K562 (cell line): ENCODE results near the gene FAM53B. TPM values are rescaled to one million over a fixed set of nuclear protein-coding genes. Genes with fewer than 3 reads are reported as not detected.

Source experiments
- ATAC-seq: fragments of 200-7000 bp; cut with Tn5 transposase; 3 replicates; pipeline ENCODE4 v1.9.1; 2020; ENCODE audit warnings: moderate library complexity
- BruUV-seq: library from RNA; stranded (reverse); fragments of 400-500 nt; replicated peaks from 2 replicates; lab custom pipeline; 2021; lab: Mats Ljungman, UMichigan
- CTCF ChIA-PET: fragments of 300-600 bp; formaldehyde crosslinking; extraction: SDS; loops from one replicate; lab custom pipeline; 2021; ENCODE audit warnings: low intra/inter-chr PET ratio; lab: Yijun Ruan, JAX
- POLR2A ChIA-PET: fragments of 300-600, 350-650 bp; sonication (Branson Sonifier 250); formaldehyde crosslinking; extraction: SDS; loops from one replicate; lab custom pipeline; 2021; ENCODE audit warnings: antibody characterized with exemption, inconsistent platforms; lab: Yijun Ruan, JAX
- DNase-seq, 4 experiments: peaks; one replicate each; pipeline versions ENCODE4 v3.0.0 to v3.0.0-alpha.2; 2011 to 2018; ENCODE audit warnings: low spot score in 3 of 4, mixed read lengths in 3 of 4; ENCODE audit errors: extremely low read depth in 1 of 4
- FAIRE-seq: peaks from 2 replicates; lab custom pipeline; 2011; peaks lifted over from hg19 to GRCh38; lab: Jason Lieb, UNC
- H2AFZ ChIP-seq: 2 replicates; pipeline ENCODE4 v1.6.0; 2011; ENCODE audit warnings: low read depth, low read length, control low read depth, inconsistent platforms
- H3K27ac ChIP-seq: fragments of 200-600 bp; 3 replicates; pipeline ENCODE4 v1.8.0; 2011; ENCODE audit warnings: low read depth, mild to moderate bottlenecking, control low read depth, inconsistent platforms, low read length, moderate library complexity, mixed read lengths; ENCODE audit errors: extremely low read depth
- H3K27me3 ChIP-seq, 2 experiments: fragments of 300-600 bp in 1 of 2; 2 replicates in 1 of 2; 3 replicates in 1 of 2; pipeline versions ENCODE4 v1.6.0 to v1.8.0; 2011; ENCODE audit warnings: inconsistent platforms in 2 of 2, low read length in 2 of 2, mild to moderate bottlenecking in 1 of 2, mixed read lengths in 1 of 2, moderate library complexity in 1 of 2; ENCODE audit not compliant: control insufficient read depth in 2 of 2, insufficient read depth in 2 of 2
- H3K36me3 ChIP-seq: fragments of 300-600 bp; 3 replicates; pipeline ENCODE4 v1.8.0; 2011; ENCODE audit warnings: mild to moderate bottlenecking, low read length, inconsistent platforms; ENCODE audit not compliant: control insufficient read depth, insufficient read depth
- H3K4me1 ChIP-seq, 2 experiments: fragments of 200-600 bp in 1 of 2; replicated peaks in 1 of 2; 2 replicates in 1 of 2; 3 replicates in 1 of 2; pipeline versions ENCODE4 v1.5.1 to v1.8.0; 2011; ENCODE audit warnings: inconsistent platforms in 2 of 2, low read length in 2 of 2, mild to moderate bottlenecking in 1 of 2, mixed read lengths in 1 of 2, moderate library complexity in 1 of 2; ENCODE audit not compliant: control insufficient read depth in 2 of 2, insufficient read depth in 2 of 2
- H3K4me2 ChIP-seq: 2 replicates; pipeline ENCODE4 v1.6.1; 2011; ENCODE audit warnings: low read length, control low read depth, inconsistent platforms, mixed read lengths; ENCODE audit not compliant: insufficient read depth
- H3K4me3 ChIP-seq: fragments of 200-600 bp; sonication (generic), shearing (Covaris generic); 2 replicates; pipeline ENCODE4 v1.5.1; 2016; ENCODE audit warnings: control low read depth, inconsistent platforms
- H3K79me2 ChIP-seq: fragments of 200-600 bp; 3 replicates; pipeline ENCODE4 v1.8.0; 2011; ENCODE audit warnings: low read length, inconsistent platforms; ENCODE audit not compliant: control insufficient read depth, insufficient read depth
- H3K9ac ChIP-seq, 2 experiments: 2 replicates each; pipeline versions ENCODE4 v1.6.0 to v1.6.1; 2011; ENCODE audit warnings: low read depth in 2 of 2, low read length in 2 of 2, control low read depth in 1 of 2, inconsistent platforms in 1 of 2, mild to moderate bottlenecking in 1 of 2, mixed read lengths in 1 of 2; ENCODE audit not compliant: insufficient read depth in 1 of 2
- H3K9me1 ChIP-seq: one replicate; pipeline ENCODE4 v1.6.0; 2011; ENCODE audit warnings: inconsistent platforms, mild to moderate bottlenecking, low read length, moderate library complexity; ENCODE audit not compliant: control insufficient read depth, insufficient read depth
- H3K9me3 ChIP-seq: replicated peaks from 2 replicates; pipeline ENCODE4 v1.5.1; 2011; ENCODE audit warnings: low read depth, low read length, inconsistent platforms; ENCODE audit not compliant: control insufficient read depth, insufficient read depth
- H4K20me1 ChIP-seq: replicated peaks from 2 replicates; pipeline ENCODE4 v1.6.1; 2011; ENCODE audit warnings: low read length, inconsistent platforms, mixed read lengths; ENCODE audit not compliant: control insufficient read depth, insufficient read depth
- AFF4 ChIP-seq: sonication (generic); formaldehyde crosslinking; IDR thresholded peaks from 2 replicates; pipeline ENCODE4 v1.8.0; 2023; ENCODE audit warnings: mild to moderate bottlenecking, missing genetic modification reagents
- BCL6 ChIP-seq: fragments of 250-450 bp; sonication (Bioruptor Pico); IDR thresholded peaks from 2 replicates; pipeline ENCODE4 v1.4.0; 2020
- GTF2E2 ChIP-seq: fragments of 200-800 bp; sonication (Bioruptor generic); IDR thresholded peaks from 2 replicates; pipeline ENCODE4 v1.6.1; 2016; ENCODE audit warnings: missing genetic modification characterization, missing compliant biosample characterization
- MXI1 ChIP-seq: IDR thresholded peaks from 2 replicates; pipeline ENCODE4 v1.6.1; 2011; ENCODE audit warnings: low read depth, mild to moderate bottlenecking, improper control_type of control experiment, low read length
- POLR2AphosphoS2 ChIP-seq: IDR thresholded peaks from 2 replicates; pipeline ENCODE4 v1.6.1; 2012; ENCODE audit warnings: low read length, improper control_type of control experiment
- TCF3 ChIP-seq: sonication (generic); formaldehyde crosslinking; IDR thresholded peaks from 2 replicates; pipeline ENCODE4 v1.4.0; 2020; ENCODE audit warnings: mild to moderate bottlenecking, missing genetic modification reagents
- ZBTB5 ChIP-seq: fragments of 450-650 bp; IDR thresholded peaks from 2 replicates; pipeline ENCODE4 v1.6.1; 2017; ENCODE audit warnings: antibody characterized with exemption
- ZFP36 ChIP-seq: fragments of 150-350 bp; IDR thresholded peaks from 2 replicates; pipeline ENCODE4 v1.6.1; 2018; ENCODE audit warnings: low read length, low read depth; ENCODE audit not compliant: partially characterized antibody
- WGBS: fragments of 100-300 bp; shearing (Covaris generic); methylation state at CpG from one replicate; pipeline ENCODE4 v1.1.6; 2016; ENCODE audit warnings: low coverage, mixed read lengths; ENCODE audit not compliant: insufficient coverage; ENCODE audit errors: missing lambda C conversion rate; 5-methylcytosine and 5-hydroxymethylcytosine counted together
- in situ Hi-C: fragments of 300-500 bp; cut with MboI; formaldehyde crosslinking; loops from 4 replicates; pipeline ENCODE4 v1.15.0; 2018; ENCODE audit warnings: inconsistent platforms, mixed read lengths
- intact Hi-C: fragments of 100-400 bp; cut with micrococcal nuclease; formaldehyde crosslinking; loops from 2 replicates; pipeline ENCODE4 v1.14.2; 2022
- polyA plus RNA-seq, 8 experiments: library from polyadenylated mRNA; depleted of rRNA in 4 of 8; stranded (reverse) in 5 of 8; unstranded in 3 of 8; fragments of >200 nt; fragmentation: Nextera tagmentation in 2 of 8; fragmentation: Illumina TruSeq in 1 of 8; extraction: Ambion mirVana in 2 of 8; extraction: Trizol in 1 of 8; gene quantifications; 2 replicates each; pipeline versions ENCODE4 v1.2.1 to v1.2.3, GENCODE V29; 2011 to 2014; ENCODE audit warnings: inconsistent platforms in 1 of 8, missing spikeins in 1 of 8
- total RNA-seq, 7 experiments: library from RNA; depleted of rRNA in 6 of 7; stranded (reverse); fragments of >200 nt in 6 of 7; fragmentation: Illumina TruSeq in 2 of 7; extraction: Trizol in 2 of 7; gene quantifications; 2 replicates each; pipeline versions ENCODE4 v1.2.1 to v1.2.3, GENCODE V29; 2011 to 2021; ENCODE audit warnings: low replicate concordance in 1 of 7
- TF ChIP-seq, protein P1 (sequence below): sonication (generic); IDR thresholded peaks from 2 replicates; pipeline ENCODE4 v1.6.1; 2016
- TF ChIP-seq, protein P2 (sequence below): fragments of 450-650 bp; IDR thresholded peaks from 2 replicates; pipeline ENCODE4 v1.6.1; 2017; ENCODE audit warnings: antibody characterized with exemption, mild to moderate bottlenecking

FAM53B gene
- total and polyA plus RNA-seq, 9 of the 15 experiments (the other 6 are each of a cell fraction or from before 2014, with no cell fraction given), result 0.03 to 16.5 (median 5.0) TPM

DNA sequence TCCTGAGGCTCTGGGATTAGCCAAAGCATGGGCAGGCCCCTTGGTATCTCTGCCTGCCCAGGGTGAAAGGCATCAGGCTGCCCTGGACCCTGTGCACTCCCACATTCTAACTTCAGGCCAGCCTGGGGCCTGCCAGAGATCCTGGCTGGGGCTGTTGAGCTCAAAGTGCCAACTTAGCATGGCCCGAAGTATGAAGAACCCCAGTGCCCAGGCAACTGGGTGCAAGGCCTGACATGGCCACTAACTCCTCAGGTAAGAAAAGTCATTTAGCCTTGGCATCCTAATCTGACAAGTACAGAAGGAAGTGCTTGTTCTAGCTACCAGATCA, 43.2 kb downstream of the FAM53B start:
- peaks cover 15 to 32% of the 10 kb centered on the region in 2 experiments for H3K4me1 ChIP-seq
- H3K9me1 ChIP-seq, result no peaks in the 10 kb centered on the region
- no peaks in the 10 kb centered on the region for H3K9me3 ChIP-seq
- POLR2A ChIA-PET, result interaction anchor here (0.7 to 2.4 kb wide), 3 partner anchors 11 to 572 kb away, joined by 3 to 14 read pairs (median 4); no protein-coding TSS in a partner anchor
- H3K27ac ChIP-seq, result no peak overlapping the region
- H3K79me2 ChIP-seq, result peaks cover 3% of the 10 kb centered on the region; the same call in 1 of the 3 replicates
- H3K4me3 ChIP-seq, result no peak overlapping the region
- CTCF ChIA-PET, result no interaction called here
- H2AFZ ChIP-seq, result no peak overlapping the region
- no peak for FAIRE-seq
- in situ Hi-C loops, result no loop called here
- 88% methylated on average over 1 of the region's 1 CpG for WGBS
- intact Hi-C loops, result no loop called here
- H4K20me1 ChIP-seq, result no peaks in the 10 kb centered on the region
- ATAC-seq, result no peak
- no peak overlapping the region for H3K4me2 ChIP-seq
- DNase-seq, result no peak
- BruUV-seq, result no TSS peak
- peak overlapping the region in 1 of 2 experiments; percentile 79; a peak in 1 of 4 replicates for H3K9ac ChIP-seq
- H3K27me3 ChIP-seq, result no peaks in the 10 kb centered on the region
- peaks cover 62% of the 10 kb centered on the region; the same call in 2 of the 3 replicates for H3K36me3 ChIP-seq
- TF ChIP-seq AFF4 (no peak), MXI1 (no peak), BCL6 (no peak), GTF2E2 (tag) (no peak), ZBTB5 (no peak), TCF3 (CRISPR knock-in tag) (no peak), POLR2AphosphoS2 (no peak), ZFP36 (no peak)
- TF ChIP-seq, protein P1, sequence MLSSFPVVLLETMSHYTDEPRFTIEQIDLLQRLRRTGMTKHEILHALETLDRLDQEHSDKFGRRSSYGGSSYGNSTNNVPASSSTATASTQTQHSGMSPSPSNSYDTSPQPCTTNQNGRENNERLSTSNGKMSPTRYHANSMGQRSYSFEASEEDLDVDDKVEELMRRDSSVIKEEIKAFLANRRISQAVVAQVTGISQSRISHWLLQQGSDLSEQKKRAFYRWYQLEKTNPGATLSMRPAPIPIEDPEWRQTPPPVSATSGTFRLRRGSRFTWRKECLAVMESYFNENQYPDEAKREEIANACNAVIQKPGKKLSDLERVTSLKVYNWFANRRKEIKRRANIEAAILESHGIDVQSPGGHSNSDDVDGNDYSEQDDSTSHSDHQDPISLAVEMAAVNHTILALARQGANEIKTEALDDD, result no peak
- TF ChIP-seq, protein P2, sequence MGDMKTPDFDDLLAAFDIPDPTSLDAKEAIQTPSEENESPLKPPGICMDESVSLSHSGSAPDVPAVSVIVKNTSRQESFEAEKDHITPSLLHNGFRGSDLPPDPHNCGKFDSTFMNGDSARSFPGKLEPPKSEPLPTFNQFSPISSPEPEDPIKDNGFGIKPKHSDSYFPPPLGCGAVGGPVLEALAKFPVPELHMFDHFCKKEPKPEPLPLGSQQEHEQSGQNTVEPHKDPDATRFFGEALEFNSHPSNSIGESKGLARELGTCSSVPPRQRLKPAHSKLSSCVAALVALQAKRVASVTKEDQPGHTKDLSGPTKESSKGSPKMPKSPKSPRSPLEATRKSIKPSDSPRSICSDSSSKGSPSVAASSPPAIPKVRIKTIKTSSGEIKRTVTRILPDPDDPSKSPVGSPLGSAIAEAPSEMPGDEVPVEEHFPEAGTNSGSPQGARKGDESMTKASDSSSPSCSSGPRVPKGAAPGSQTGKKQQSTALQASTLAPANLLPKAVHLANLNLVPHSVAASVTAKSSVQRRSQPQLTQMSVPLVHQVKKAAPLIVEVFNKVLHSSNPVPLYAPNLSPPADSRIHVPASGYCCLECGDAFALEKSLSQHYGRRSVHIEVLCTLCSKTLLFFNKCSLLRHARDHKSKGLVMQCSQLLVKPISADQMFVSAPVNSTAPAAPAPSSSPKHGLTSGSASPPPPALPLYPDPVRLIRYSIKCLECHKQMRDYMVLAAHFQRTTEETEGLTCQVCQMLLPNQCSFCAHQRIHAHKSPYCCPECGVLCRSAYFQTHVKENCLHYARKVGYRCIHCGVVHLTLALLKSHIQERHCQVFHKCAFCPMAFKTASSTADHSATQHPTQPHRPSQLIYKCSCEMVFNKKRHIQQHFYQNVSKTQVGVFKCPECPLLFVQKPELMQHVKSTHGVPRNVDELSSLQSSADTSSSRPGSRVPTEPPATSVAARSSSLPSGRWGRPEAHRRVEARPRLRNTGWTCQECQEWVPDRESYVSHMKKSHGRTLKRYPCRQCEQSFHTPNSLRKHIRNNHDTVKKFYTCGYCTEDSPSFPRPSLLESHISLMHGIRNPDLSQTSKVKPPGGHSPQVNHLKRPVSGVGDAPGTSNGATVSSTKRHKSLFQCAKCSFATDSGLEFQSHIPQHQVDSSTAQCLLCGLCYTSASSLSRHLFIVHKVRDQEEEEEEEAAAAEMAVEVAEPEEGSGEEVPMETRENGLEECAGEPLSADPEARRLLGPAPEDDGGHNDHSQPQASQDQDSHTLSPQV, result no peak
